ENCODE data around the gene SLC4A7.

- TF ChIP-seq CTCF (conservative IDR thresholded peaks at IDR 0.05; ENCODE audit: low read length) (peak; percentile 86), EZH2phosphoT487 (IDR thresholded peaks at IDR 0.05; ENCODE audit: borderline replicate concordance, low read depth, low read length) (no peak)
Observed at GRCh38 chr3:27357665-27358258, 126.4 kb downstream of the SLC4A7 start.
